Gastrocnemius medialis (tissue), 4 donors: Measurements from ENCODE around the gene THBS4. TPM values are rescaled to one million over a fixed set of nuclear protein-coding genes. Genes with fewer than 3 reads are reported as not detected.

Source experiments
- ATAC-seq, 2 donors: fragments of 150-250 bp; one replicate each; pipeline ENCODE4 v1.9.1; 2016
- DNase-seq, 2 donors: peaks; one replicate each; pipeline ENCODE4 v3.0.0-alpha.2; 2019
- H3K27ac ChIP-seq, 4 donors: fragments of 200-600 bp; sonication (generic); 1 replicate in 1 of 4; 2 replicates in 3 of 4; pipeline ENCODE4 v1.5.1; 2016 to 2018; ENCODE audit warnings: mild to moderate bottlenecking in 2 of 4, moderate library complexity in 1 of 4
- H3K27me3 ChIP-seq, 3 donors: fragments of 200-600 bp; sonication (generic) in 2 of 3; 1 replicate in 1 of 3; 2 replicates in 2 of 3; pipeline versions ENCODE4 v1.5.1 to v1.6.0; 2016 to 2019; ENCODE audit warnings: mild to moderate bottlenecking in 1 of 3, moderate library complexity in 1 of 3
- H3K36me3 ChIP-seq, 2 donors: fragments of 200-600 bp; sonication (generic) in 1 of 2; one replicate each; pipeline ENCODE4 v1.5.1; 2017 to 2018
- H3K4me1 ChIP-seq, 2 donors: fragments of 200-600 bp; sonication (generic) in 1 of 2; one replicate each; pipeline ENCODE4 v1.5.1; 2016 to 2017; ENCODE audit warnings: mild to moderate bottlenecking in 2 of 2
- H3K4me3 ChIP-seq, 4 donors: fragments of 200-600 bp; sonication (generic) in 3 of 4; 1 replicate in 1 of 4; 2 replicates in 3 of 4; pipeline ENCODE4 v1.5.1; 2016 to 2019; ENCODE audit warnings: mild to moderate bottlenecking in 2 of 4
- H3K9me3 ChIP-seq, 3 donors: fragments of 200-600 bp; sonication (generic) in 2 of 3; 1 replicate in 1 of 3; 2 replicates in 2 of 3; pipeline ENCODE4 v1.5.1; 2016 to 2019
- CTCF ChIP-seq, 5 experiments: fragments of 450-650 bp in 3 of 5; fragments of 200-600 bp in 2 of 5; sonication (generic) in 2 of 5; IDR thresholded peaks in 4 of 5; conservative IDR thresholded peaks in 1 of 5; 1 replicate in 4 of 5; 2 replicates in 1 of 5; pipeline ENCODE4 v1.5.1; 2016 to 2019; ENCODE audit warnings: antibody characterized with exemption in 5 of 5, mild to moderate bottlenecking in 3 of 5, moderate library complexity in 3 of 5
- POLR2A ChIP-seq, 2 donors: fragments of 450-650 bp; IDR thresholded peaks; one replicate each; pipeline ENCODE4 v1.6.1; 2017; ENCODE audit warnings: antibody characterized with exemption in 2 of 2, mild to moderate bottlenecking in 2 of 2, moderate library complexity in 2 of 2
- in situ Hi-C, 4 donors: fragments of 200-750 bp; cut with MboI; loops; one replicate each; pipeline versions ENCODE4 v1.15.0 to v1.8.0; 2017; ENCODE audit warnings: low sequenced_read_pairs in 4 of 4
- intact Hi-C: fragments of 100-400 bp; cut with DNase I; formaldehyde crosslinking; loops from one replicate; pipeline ENCODE4 v1.15.1; 2023; ENCODE audit warnings: low total_unique reads
- total RNA-seq, 4 donors: library from RNA; depleted of rRNA; stranded (reverse); fragments of >200 nt; gene quantifications; one replicate each; pipeline versions ENCODE4 v1.1.0 to v1.2.3, GENCODE V29; 2016

Gene THBS4
- total RNA-seq, 4 donors from 2014 or later: 23.3 to 336 (median 38.4) TPM

DNA sequence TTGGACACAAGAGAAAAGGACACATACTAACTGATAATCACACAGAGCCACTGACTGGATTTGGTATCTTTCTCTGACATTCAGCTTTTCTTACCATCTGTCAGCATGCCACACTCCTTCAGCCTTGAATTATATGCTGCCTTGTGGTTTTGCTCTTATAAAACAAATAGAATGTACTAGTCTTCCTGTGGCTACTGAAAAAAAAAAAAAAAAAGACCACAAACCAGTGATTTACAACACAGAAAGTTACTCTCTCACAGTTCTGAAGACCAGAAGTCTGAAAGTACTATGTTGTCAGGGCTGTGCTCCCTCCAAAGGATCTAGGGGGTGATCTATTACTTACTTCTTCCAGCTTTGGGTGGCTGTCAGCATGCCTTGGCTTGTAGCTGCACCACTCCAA, 82.3 kb downstream of the THBS4 start:
- intact Hi-C loops: no loop called here
- DNase-seq (no peak), ATAC-seq (no peak)
- in situ Hi-C loops: no loop called here
- Histone ChIP-seq H3K4me3 (no peak overlapping the region), H3K4me1 (peaks cover 0 to 9% of the 10 kb centered on the region in 2 donors), H3K9me3 (no peaks in the 10 kb centered on the region), H3K27ac (no peak overlapping the region), H3K27me3 (no peaks in the 10 kb centered on the region), H3K36me3 (no peaks in the 10 kb centered on the region)
- TF ChIP-seq POLR2A (IDR thresholded peaks at IDR 0.05) (no peak), CTCF (IDR thresholded peaks at IDR 0.05 in 4 of 5, conservative IDR thresholded peaks at IDR 0.05 in 1 of 5) (no peak)

GRCh38 chr5:80119372-80119771, 84.2 kb downstream of the THBS4 start:
- H3K27ac ChIP-seq: no peak overlapping the region
- intact Hi-C loops (no loop called here), in situ Hi-C loops (no loop called here)
- TF ChIP-seq CTCF (IDR thresholded peaks at IDR 0.05 in 4 of 5, conservative IDR thresholded peaks at IDR 0.05 in 1 of 5): no peak
- no peak for TF ChIP-seq POLR2A (IDR thresholded peaks at IDR 0.05)
- H3K36me3 ChIP-seq: no peaks in the 10 kb centered on the region
- peaks cover 0 to 9% of the 10 kb centered on the region in 2 donors for H3K4me1 ChIP-seq
- DNase-seq: no peak
- no peak for ATAC-seq
- H3K27me3 ChIP-seq: no peaks in the 10 kb centered on the region
- H3K9me3 ChIP-seq: no peaks in the 10 kb centered on the region
- no peak overlapping the region for H3K4me3 ChIP-seq

DNA sequence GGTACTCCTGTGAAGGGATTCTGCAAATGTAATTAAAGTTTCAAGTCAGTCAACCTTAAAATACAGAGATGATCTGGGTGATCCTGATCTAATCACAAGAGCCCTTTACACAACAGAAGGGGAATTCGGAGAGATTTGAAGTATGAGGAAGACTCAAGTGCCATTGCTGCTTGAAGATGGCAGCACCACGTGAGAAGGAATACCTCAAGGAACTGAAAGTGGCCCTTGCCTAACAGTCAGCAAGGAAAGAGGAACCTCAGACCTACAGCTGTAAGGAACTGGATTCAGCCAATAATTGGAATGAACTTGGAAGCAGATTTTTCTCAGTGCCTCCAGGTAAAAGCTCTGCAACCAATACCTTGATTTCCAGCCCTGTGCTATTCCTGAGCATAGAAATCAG, 87.4 kb downstream of the THBS4 start:
- Histone ChIP-seq H3K4me3 (no peak overlapping the region), H3K4me1 (peaks cover 0 to 9% of the 10 kb centered on the region in 2 donors), H3K27me3 (no peaks in the 10 kb centered on the region), H3K9me3 (no peaks in the 10 kb centered on the region), H3K27ac (no peak overlapping the region), H3K36me3 (no peaks in the 10 kb centered on the region)
- no peak for TF ChIP-seq POLR2A (IDR thresholded peaks at IDR 0.05)
- TF ChIP-seq CTCF (IDR thresholded peaks at IDR 0.05 in 4 of 5, conservative IDR thresholded peaks at IDR 0.05 in 1 of 5): no peak
- ATAC-seq (no peak), DNase-seq (peak in 1 of 2 donors; percentile 26)
- in situ Hi-C loops: no loop called here
- intact Hi-C loops: no loop called here

DNA sequence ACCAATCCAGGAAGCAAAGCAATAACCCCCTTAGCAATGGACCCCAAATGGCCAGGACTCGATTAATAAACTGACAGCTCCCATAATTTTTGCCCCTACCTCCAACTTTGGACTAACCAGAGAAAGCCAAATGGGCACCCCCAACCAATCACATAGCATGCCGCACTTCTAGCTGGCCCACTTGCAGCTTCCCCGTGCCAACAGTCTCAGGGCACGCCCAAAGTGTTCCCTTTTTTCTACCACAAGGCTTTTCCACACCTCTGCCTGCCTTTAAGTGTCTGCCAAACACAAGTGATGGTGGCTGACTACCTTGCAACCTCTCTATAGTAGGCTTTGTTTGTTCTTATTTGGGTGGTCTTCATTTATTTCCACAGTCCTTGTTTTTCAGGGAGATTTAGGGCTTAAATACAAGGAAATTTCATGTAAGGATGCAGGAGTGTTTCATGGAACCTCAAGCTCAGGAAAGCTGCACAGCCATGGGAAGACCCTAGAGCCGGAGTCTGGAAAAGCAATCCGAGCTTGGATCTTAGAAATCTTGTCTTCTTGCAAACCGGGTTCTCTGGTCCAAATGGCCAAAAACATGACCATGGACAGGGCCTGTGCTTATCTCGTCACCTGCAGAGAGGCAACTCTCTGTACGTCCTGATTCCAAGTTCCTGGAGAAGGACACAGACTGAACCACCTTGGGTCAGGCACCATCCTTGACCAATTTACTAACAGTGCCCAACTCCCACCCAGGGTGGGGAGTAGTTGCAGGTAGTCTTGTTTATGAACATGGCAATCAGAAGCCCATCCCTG, 89.2 kb downstream of the THBS4 start:
- peaks cover 0 to 3% of the 10 kb centered on the region in 2 donors for H3K4me1 ChIP-seq
- no peaks in the 10 kb centered on the region for H3K9me3 ChIP-seq
- in situ Hi-C loops: no loop called here
- H3K27me3 ChIP-seq: no peaks in the 10 kb centered on the region
- ATAC-seq (no peak), DNase-seq (no peak)
- intact Hi-C loops: no loop called here
- TF ChIP-seq POLR2A (IDR thresholded peaks at IDR 0.05) (no peak), CTCF (IDR thresholded peaks at IDR 0.05 in 4 of 5, conservative IDR thresholded peaks at IDR 0.05 in 1 of 5) (no peak)
- H3K27ac ChIP-seq: no peak overlapping the region
- H3K36me3 ChIP-seq: no peaks in the 10 kb centered on the region
- no peak overlapping the region for H3K4me3 ChIP-seq
